ENCODE measurements around the gene USH1G. TPM values are rescaled to one million over a fixed set of nuclear protein-coding genes. Genes with fewer than 3 reads are reported as not detected.
"Not testable (repeated sequence)": the region's sequence is repeated elsewhere in the genome, so short reads cannot be mapped to it uniquely, and the experiment has no call there.

The USH1G gene
- total RNA-seq, 1 donor from 2014 or later, result not detected

DNA sequence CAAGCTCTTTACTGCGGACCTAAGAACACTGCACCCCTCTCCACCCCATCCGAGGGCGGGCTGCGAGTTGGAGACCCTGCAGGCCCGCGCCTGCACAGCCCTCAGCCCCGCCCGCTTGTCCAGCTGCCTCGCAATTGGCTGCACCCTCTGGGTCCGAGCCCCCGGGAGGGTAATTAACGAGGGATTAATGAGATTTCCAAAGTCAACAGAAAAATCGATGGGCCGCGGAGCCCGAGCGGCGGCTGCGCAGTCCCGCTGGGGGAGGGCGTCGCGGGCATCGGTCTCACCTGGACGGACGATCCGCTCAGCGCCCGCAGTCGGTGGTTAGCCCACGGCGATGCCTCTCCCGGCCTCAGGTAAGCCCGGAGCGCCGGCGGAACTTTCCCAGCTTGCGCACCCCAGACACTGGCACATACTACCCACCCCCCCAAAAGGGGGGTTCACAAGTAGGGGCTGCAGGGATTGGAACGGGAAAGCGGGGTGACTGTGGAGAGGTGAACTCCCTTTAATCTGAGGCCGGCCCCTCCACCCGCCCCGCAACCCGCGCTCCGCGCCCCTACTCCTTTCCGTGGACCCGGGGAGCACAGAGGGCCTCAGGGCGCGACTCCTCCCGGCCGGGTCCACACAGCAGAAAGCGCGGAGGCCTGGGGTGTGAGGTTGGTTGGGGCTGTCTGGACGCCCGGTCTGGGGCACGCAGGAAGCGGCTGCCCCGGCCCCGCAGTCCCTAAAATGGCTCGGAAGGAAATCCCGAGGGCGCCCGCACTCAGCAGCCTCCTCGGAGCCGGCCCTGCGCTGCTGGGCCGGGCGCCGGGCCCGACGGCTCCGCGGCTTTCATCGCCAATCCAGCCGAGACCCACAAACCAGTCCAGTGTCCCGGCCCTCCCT lies 12.8 kb upstream of the USH1G start, which contains the start of gene OTOP3:
Gene OTOP3, plus strand, starts transcription at position 314 of the 885 bp plus-strand sequence. Its CDS starts 24 bp downstream, at position 338.
- DNase-seq (ENCODE audit: low spot score), result no peak

DNA sequence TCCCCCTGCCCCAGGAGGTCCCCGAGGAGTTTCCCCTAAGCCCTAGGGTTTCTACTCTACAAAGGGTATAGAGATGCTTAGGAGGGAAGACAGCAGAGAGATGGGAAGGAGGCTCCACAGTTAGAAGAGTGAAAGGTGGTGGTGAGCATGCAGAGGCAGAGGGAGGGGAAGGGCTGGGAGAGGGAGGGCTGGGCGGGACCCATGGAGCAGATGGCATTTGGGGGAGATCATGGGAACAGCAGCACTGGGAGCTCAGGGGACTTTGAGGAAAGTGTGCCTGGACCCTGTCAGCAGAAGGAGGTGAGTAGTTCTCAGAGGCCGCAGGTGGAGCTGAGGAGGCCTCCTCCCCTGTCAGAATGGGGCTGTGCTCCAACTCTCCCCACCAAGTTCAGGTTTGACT lies 12.0 kb upstream of the USH1G start:
- no peak for DNase-seq (ENCODE audit: low spot score)

DNA sequence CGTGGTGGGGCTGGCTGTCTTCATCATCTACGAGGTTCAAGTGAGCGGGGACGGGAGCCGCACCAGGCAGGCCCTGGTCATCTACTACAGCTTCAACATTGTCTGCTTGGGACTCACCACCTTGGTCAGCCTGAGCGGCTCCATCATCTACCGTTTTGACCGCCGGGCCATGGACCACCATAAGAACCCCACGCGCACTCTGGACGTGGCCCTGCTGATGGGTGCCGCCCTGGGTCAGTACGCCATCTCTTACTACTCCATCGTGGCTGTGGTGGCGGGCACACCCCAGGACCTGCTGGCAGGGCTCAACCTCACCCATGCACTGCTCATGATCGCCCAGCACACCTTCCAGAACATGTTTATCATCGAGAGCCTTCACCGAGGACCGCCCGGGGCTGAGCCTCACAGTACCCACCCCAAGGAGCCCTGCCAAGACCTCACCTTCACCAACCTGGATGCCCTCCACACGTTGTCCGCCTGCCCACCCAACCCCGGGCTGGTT lies 7.5 kb upstream of the USH1G start:
- DNase-seq (ENCODE audit: low spot score), result no peak

DNA sequence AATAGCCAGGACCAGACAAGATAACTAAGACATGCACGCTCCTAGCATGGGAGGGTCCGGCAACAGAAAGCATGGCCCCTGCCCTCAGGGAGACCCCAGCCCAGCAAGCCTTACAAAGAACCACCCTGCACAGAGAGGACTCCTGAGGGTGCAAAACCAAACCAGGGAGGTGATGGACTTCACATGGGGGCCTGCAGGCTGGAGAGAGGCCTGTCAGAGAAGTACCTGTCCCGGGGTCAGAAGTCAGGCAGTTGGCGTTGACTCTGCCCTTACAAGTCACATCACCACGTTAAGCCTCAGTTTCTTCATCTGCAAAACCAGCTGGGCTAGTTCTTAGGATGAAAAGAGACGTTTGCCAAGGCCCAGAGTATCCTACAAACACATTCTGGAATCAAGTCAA lies 5.7 kb upstream of the USH1G start:
- DNase-seq (ENCODE audit: low spot score), result no peak

DNA sequence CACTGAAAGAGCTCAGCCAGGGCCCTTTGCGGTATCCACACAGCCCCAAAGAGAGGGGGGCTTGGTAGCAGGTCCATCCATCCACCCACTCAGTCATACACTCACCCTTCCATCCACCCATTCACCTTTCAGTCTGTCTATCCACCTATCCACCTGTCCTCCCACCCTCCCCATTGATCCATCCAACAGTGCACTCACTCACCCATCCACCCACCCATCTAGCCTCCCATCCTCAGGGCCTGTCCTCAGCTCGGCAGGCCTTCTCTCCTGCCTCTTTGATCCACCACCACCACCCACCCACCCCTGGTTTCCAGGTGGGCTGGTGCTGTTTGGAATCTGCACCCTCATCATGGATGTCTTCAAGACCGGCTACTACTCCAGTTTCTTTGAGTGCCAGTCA lies 2.2 kb upstream of the USH1G start:
- no peak for DNase-seq (ENCODE audit: low spot score)

DNA sequence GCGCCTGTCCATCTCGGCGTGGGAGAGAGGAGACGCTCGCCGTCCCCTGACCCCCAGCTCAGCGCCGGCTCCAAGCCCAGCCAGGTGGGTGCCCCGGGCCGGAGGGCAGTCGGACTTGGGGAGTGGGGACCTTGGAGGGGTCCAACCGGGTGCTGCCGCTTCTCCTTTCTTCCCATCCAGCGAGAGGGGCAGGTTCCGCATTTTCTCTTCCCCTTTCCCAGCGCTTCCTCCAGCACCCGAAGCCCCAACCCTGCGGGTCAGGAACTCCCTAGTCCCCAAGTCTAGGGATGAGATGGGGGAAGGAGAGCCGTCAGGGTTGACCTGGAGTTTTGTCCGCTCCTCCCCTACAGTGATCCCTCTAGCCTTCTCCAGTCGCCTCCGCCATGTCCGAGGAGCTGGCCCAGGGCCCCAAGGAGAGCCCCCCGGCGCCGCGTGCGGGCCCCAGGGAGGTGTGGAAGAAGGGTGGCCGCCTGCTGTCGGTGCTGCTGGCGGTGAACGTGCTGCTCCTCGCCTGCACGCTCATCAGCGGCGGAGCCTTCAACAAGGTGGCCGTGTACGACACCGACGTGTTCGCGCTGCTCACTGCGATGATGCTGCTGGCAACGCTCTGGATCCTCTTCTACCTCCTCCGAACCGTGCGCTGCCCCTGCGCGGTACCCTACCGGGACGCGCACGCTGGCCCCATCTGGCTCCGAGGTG lies 1.3 kb upstream of the USH1G start, which contains the start of gene OTOP2:
Gene OTOP2, plus strand, starts transcription at position 24 of the 699 bp plus-strand sequence. Its CDS starts 360 bp downstream, at position 384.
- no peak for DNase-seq (ENCODE audit: low spot score)

DNA sequence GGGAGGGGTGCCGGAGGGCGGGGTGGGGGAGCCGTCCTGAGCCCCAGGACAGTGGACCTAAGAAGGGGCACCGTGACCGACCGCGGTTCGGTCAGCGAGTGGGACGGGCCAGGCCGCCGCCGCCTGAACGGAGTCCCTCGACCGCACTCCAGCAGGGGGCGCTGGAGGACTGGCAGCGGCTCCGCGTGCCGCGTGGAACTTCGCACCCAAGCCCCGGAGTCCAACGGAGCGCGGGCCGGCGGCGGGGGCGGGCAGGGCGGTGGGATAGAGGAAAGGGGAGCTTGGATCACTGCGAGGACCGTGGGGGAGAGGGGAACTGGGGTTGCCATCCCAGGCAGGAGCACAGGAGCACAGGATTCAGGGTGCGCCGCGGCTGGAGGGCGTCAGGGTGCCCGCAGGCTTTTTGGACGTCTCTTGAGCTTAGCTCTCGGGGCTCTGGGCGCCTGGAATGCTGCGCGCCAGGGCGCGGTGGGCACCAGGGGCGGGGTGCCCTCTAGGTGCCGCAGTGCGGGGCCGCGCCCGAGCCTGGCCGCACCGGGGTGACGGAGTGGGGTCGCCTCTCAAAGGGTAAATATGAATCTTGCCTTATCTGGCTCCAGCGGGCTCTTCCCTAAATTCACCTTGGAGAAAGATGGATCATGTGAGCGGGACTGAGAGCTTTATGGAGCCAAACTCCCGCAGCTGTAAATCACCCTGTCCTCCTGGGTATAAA lies 639 bp upstream of the USH1G start:
- DNase-seq (ENCODE audit: low spot score), result no peak

DNA sequence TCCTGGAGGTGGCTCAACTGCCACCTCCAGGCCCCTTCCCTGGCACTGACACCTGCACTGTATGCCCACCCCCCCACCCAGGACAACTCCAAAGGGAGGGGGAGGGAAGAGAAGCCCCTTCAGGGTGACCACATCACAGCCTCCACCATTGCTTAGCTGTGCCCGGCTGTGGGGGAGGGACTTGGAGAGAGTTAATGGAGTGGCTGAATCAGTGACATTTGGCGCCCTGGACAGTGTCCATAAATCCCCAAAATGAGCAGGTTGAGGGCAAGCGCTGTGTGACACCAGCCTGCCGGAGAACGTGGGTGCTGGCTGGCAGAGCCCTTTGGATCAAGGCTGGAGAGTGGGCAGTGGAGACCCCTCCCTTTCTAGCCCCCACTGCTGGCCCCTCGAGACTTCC lies 883 bp downstream of the USH1G start:
- DNase-seq (ENCODE audit: low spot score), result no peak

DNA sequence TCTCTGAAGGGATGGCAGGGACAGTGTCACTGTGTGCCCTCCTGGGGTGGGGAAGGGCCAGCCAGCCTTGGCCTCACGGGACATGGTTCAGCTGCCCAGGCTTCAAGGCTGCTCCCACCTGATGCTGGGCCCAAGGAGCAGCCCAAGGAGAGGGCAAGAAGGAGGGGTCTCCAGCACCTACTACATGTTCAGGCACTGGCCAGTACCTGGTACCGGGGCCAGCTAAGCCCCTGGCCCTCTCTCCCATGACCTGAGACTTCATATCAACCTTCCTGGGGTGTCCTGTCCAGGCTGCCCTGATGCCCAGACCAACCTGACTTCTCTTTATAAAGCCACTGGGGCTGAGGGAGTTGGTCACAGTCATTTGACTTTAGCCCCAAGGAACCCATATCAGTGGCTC lies 1.3 kb downstream of the USH1G start:
- no peak for DNase-seq (ENCODE audit: low spot score)

DNA sequence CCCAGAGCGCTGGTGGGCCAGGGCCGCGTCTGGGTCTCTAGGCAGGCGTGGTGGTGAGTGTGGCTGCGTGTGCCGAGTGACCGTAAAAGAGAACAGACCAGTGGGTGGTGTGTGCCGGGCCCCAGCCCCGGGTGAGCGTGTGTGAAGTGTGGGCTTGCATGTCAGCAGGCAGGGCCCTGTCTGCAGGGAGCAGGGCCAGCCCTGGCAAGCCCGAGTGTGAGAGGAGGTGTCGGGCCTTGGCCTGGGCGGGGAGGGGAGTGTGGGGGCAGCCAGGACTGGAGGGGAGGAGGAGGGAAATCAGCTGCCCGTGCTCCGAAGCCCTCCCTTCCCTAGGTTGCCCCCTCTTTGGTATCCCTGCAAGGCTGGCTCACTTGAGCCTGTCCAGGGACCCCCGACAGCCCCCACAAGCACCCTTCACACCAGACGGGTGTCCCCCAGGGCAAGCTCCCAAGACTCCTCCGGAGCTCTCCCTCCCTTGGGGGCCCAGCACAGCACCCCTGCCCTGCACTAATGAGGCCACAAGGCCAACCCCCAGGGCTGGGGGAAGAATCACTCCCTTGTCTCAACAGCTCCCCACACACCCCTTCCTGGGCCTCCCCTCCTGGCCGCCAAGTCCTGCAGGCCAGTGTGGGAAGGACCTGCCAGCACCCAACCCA lies 1.9 kb downstream of the USH1G start:
- DNase-seq (ENCODE audit: low spot score), result no peak

DNA sequence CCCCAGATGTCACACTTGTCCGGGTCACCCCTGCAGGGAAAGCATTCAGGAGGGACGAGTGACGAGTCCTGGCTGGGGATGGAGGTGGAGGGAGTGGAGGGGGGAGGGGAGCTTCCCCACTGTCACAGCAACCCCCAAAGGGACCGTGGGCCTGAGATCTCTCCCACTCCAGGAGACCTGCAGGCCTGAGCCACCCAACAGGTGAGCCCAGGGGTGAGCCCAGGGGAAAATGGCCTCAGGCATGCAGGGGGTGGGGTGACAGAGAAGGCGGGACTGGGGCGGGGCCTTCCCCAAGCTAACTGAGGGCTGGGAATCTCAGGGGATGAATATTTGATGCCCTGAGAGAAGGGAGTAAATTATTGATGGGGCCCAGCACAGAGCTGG lies 2.4 kb downstream of the USH1G start:
- DNase-seq (ENCODE audit: low spot score), result no peak

DNA sequence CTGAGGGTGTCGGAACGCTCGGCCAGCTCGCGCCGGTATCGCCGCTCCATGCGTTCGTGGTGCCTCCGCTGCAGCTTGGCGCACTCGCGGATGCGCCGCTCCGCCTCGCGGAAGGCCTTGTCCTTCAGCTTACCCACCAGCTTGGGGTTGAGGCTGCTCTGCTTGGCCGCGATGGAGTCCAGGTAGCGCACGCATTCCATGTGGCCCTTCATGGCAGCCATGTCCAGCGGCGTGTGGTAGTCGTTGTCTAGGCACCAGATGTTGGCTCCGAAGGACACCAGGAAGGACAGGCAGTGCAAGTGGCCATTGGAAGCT lies 2.8 kb downstream of the USH1G start:
- no peak for DNase-seq (ENCODE audit: low spot score)

DNA sequence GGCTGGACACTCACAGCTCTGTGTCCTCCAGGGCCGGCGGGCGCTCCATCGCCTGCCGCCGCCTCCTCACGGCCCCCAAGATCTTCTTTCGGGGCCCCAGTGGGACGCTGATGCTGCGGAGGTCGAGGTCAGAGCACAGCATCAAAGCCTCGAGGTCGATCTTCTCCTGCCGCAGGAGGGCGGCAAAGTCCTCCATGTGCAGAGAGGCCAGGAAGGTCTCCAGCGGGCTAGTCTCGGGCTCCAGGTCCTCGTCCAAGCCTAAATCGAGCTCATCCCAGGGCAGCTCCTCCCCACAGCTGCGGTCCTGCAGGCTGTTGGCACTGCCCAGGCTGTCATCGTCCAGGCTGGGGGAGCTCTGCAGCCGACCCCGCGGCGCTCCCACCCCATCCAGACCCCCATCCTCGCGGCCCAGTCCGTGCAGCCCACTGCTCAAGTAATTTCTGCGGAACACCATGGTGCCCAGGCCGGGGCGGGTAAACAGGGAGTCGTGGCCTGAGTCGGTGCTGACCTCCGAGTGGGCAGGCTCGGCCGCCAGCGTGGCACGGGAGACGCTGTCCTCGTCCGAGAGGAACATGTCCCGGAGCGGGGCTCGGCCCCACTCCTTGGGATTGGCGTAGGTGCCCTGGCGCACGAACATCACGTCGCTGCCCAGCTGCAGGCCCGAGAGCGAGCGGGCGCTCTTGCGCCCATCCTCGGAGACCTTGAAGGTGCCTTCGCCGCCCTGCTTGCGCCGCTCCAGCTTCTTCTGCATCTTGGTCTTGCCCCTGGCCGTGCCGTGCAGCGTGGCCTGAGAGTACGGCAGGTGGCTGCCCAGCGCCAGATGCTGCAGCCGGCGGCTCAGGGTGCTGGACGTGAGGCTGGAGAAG lies 3.4 kb downstream of the USH1G start:
- DNase-seq (ENCODE audit: low spot score), result no peak

DNA sequence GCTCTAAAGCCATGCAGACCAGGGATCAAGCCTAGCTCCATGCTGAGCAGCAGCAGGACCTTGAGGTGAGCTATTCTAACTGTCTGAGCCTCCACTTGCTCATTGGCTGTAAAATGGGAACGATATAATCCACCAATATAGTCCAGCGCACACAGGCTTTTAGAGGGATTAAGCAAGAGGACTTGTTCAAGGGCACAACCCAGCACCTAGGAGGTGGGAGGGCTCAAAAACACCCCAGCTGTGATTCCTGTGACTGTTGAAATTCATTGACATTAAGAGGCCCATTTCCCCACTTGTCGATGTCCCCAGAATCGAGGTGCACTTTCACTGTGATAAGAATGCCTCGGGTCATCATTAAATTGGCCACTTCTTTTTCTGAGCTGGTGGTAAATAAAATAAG lies 4.1 kb downstream of the USH1G start:
- no peak for DNase-seq (ENCODE audit: low spot score)

DNA sequence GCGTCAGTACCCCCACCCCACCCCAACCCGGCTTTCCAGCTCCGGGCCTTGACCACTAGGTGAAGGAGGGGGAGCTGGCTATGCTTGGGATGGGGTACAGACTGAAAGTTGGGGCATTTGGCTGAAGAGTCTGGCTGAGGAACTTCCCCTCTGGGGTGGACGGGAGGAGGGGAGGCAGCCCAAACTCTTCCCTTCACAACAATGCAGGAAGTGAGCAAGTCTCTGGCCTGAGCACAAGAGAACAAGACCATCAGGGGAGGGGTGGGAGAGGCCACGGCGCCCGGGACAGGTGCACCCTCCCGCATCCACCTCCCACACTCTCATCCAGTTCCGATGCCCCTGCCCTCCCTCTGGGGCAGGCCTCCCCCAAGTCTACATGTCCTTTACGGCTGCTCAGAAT lies 5.6 kb downstream of the USH1G start:
- DNase-seq (ENCODE audit: low spot score), result no peak

DNA sequence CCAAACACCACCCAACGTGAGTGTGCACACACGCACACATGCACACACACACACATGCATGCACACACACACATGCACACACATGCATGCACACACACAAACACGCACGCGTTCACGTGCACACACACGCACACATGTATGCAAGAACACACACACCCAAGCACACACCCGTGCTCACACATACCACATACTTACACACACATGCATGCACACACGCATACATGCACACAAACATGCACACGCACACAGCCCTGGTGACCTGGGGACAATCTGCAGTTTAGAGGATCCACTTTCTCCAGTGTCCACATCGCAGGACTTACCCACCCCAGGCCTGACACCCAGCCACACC lies 6.2 kb downstream of the USH1G start:
- DNase-seq (ENCODE audit: low spot score), result no peak

DNA sequence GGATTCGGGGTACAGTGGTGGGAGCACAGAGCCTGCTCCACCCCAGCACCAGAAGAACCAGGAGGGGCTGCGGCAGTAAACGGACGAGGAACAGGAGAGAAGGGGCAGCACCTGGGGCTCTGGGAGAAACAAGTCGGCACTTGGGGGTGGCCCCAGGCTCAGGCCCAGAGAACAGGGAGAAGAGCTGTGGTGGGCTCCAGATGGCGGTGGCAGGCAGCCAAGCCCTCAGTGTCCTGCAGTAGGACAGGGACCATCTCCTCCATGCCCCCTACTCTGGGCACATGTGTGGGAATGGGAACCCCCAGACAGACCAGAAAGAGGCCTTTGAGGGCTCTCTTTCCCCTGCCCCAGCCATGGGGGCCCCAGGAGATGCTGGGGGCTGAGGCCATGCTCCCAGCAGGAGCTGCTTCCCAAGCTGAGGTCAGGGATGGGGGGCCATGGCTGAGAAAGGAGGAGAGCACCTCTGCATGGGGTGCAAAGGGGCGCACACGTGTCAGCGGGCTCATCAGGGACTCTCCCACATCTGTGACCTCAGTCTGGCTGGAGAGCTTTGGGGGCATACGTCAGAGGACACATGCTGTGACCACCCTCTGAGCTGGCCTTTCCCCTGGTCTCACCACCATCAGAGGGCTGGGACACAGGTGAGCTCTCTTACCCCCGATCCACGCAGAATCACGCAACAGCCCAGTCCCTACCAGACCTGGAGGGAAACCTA lies 6.8 kb downstream of the USH1G start:
- no peak for DNase-seq (ENCODE audit: low spot score)

DNA sequence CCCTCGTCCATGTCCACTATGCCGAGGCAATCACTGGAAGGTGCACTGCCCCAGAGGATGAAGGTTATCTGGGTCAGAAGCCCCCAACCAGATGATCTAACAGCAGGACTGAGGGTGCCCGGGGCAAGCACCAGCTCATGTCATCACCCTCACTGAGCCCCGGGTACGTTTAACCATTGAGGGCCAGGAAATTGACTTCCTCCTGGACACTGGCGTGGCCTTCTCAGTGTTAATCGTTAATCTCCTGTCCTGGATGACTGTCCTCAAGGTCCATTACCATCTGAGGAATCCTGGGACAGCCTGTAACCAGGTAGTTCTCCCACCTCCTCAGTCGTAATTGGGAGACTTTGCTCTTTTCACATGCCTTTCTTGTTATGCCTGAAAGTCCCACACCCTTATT lies 11.6 kb downstream of the USH1G start:
- DNase-seq (ENCODE audit: low spot score), result not testable (repeated sequence)

DNA sequence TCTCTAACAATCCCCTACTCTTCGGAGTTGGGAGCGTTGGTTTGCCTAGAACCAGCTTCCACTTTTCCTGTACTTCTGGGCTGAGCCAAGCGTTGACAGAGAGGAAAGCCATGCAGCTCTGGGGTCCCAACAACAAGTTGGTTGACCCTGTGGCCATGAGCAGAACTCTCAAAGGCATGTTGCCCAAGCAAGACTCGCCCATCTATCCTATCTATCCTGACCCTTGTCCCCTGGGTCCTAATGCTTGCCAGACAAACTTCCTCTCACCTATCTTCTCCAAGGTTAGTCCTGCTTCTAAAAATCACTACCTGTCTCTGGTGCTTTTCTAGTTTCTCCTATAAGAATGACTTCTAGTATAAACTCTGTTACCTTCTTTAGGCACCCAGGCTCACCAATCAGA lies 14.0 kb downstream of the USH1G start:
- not testable (repeated sequence) for DNase-seq (ENCODE audit: low spot score)

DNA sequence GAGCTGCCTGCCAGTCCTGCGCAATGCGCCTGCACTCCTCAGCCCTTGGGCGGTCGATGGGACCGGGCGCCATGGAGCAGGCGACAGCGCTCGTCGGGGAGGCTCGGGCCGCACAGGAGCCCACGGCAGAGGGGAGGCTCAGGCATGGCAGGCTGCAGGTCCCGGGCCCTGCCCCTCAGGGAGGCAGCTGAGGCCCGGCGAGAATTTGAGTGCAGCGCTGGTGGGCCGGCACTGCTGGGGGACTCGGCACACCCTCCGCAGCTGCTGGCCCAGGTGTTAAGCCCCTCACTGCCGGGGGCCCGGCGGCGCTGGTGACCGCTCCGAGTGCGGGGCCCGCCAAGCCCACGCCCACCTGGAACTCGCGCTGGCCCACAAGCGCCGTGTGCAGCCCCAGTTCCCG lies 16.0 kb downstream of the USH1G start:
- DNase-seq (ENCODE audit: low spot score), result no peak
